HepG2 (cell line): ENCODE measurements around the gene CAPN11. TPM values are rescaled to one million over a fixed set of nuclear protein-coding genes. Genes with fewer than 3 reads are reported as not detected.
A peak's percentile ranks its signal among the peaks of the same experiment; 100 is the strongest.

Experiments
- AKNA ChIP-seq: sonication (generic); formaldehyde crosslinking; IDR thresholded peaks from 2 replicates; pipeline ENCODE4 v1.4.0; 2020; ENCODE audit warnings: missing genetic modification reagents, borderline replicate concordance
- CEBPB ChIP-seq: IDR thresholded peaks from 2 replicates; pipeline ENCODE4 v1.6.1; 2011; ENCODE audit warnings: low read depth, low read length, improper control_type of control experiment, borderline replicate concordance
- ELK4 ChIP-seq: sonication (generic); formaldehyde crosslinking; IDR thresholded peaks from 2 replicates; pipeline ENCODE4 v1.9.0; 2021; ENCODE audit warnings: missing genetic modification reagents, borderline replicate concordance
- GMEB2 ChIP-seq: IDR thresholded peaks from 2 replicates; pipeline ENCODE4 v1.6.1; 2016; ENCODE audit warnings: missing biosample characterization, missing genetic modification reagents, low read depth
- HDAC1 ChIP-seq: sonication (generic); formaldehyde crosslinking; IDR thresholded peaks from 2 replicates; pipeline ENCODE4 v1.5.1; 2020; ENCODE audit warnings: mild to moderate bottlenecking, missing genetic modification reagents
- HNRNPL ChIP-seq: fragments of 200-400 bp; formaldehyde crosslinking; IDR thresholded peaks from 2 replicates; pipeline ENCODE4 v1.6.1; 2017; ENCODE audit warnings: mild to moderate bottlenecking, low read depth, low read length
- LCORL ChIP-seq, 2 experiments: fragments of 450-650 bp in 1 of 2; sonication (generic) in 1 of 2; formaldehyde crosslinking in 1 of 2; IDR thresholded peaks; 2 replicates each; pipeline versions ENCODE4 v1.5.0 to v1.6.1; 2017 to 2020; ENCODE audit warnings: antibody characterized with exemption in 1 of 2, missing genetic modification reagents in 1 of 2
- MIER2 ChIP-seq: IDR thresholded peaks from 2 replicates; pipeline ENCODE4 v1.6.1; 2016; ENCODE audit warnings: missing biosample characterization, missing genetic modification reagents
- MTA3 ChIP-seq: sonication (generic); formaldehyde crosslinking; IDR thresholded peaks from 2 replicates; pipeline ENCODE4 v1.4.0; 2020; ENCODE audit warnings: missing genetic modification reagents
- NFKB2 ChIP-seq: sonication (generic); formaldehyde crosslinking; IDR thresholded peaks from 2 replicates; pipeline ENCODE4 v1.4.0; 2020; ENCODE audit warnings: missing genetic modification reagents, borderline replicate concordance
- NFRKB ChIP-seq: fragments of 450-650 bp; IDR thresholded peaks from 2 replicates; pipeline ENCODE4 v1.6.1; 2017
- NKX3-1 ChIP-seq: sonication (generic); formaldehyde crosslinking; IDR thresholded peaks from 2 replicates; pipeline ENCODE4 v1.5.0; 2020; ENCODE audit warnings: missing genetic modification reagents
- RXRA ChIP-seq: sonication (generic); formaldehyde crosslinking; IDR thresholded peaks from 2 replicates; pipeline ENCODE4 v1.5.1; 2020; ENCODE audit warnings: missing genetic modification reagents
- SETDB1 ChIP-seq: sonication (generic); formaldehyde crosslinking; IDR thresholded peaks from 2 replicates; pipeline ENCODE4 v1.5.1; 2020; ENCODE audit warnings: missing genetic modification reagents, mild to moderate bottlenecking, borderline replicate concordance
- SP5 ChIP-seq: IDR thresholded peaks from 2 replicates; pipeline ENCODE4 v1.6.1; 2016; ENCODE audit warnings: low read depth, borderline replicate concordance
- TBP ChIP-seq: sonication (generic); formaldehyde crosslinking; IDR thresholded peaks from 2 replicates; pipeline ENCODE4 v1.5.0; 2020; ENCODE audit warnings: missing genetic modification reagents
- ZNF10 ChIP-seq: sonication (generic); formaldehyde crosslinking; IDR thresholded peaks from 2 replicates; pipeline ENCODE4 v1.4.0; 2020; ENCODE audit warnings: mild to moderate bottlenecking, low read depth, missing genetic modification reagents, borderline replicate concordance
- ZNF224 ChIP-seq: sonication (generic); formaldehyde crosslinking; IDR thresholded peaks from 2 replicates; pipeline ENCODE4 v1.5.0; 2020; ENCODE audit warnings: mild to moderate bottlenecking, missing genetic modification reagents
- ZNF34 ChIP-seq: sonication (generic); formaldehyde crosslinking; IDR thresholded peaks from 2 replicates; pipeline ENCODE4 v1.4.0; 2020; ENCODE audit warnings: mild to moderate bottlenecking, missing genetic modification reagents, borderline replicate concordance
- ZNF564 ChIP-seq: sonication (generic); formaldehyde crosslinking; IDR thresholded peaks from 2 replicates; pipeline ENCODE4 v1.8.1; 2023; ENCODE audit warnings: mild to moderate bottlenecking, missing genetic modification reagents
- ZNF567 ChIP-seq: sonication (generic); formaldehyde crosslinking; IDR thresholded peaks from 2 replicates; pipeline ENCODE4 v1.8.1; 2023; ENCODE audit warnings: mild to moderate bottlenecking, missing genetic modification reagents, borderline replicate concordance
- ZNF709 ChIP-seq: sonication (generic); formaldehyde crosslinking; IDR thresholded peaks from 2 replicates; pipeline ENCODE4 v1.5.0; 2020; ENCODE audit warnings: mild to moderate bottlenecking, missing genetic modification reagents
- ZSCAN29 ChIP-seq: sonication (generic); formaldehyde crosslinking; conservative IDR thresholded peaks from 2 replicates; pipeline ENCODE4 v1.4.0; 2020; ENCODE audit warnings: mild to moderate bottlenecking, missing genetic modification reagents
- polyA plus RNA-seq, 8 experiments: library from polyadenylated mRNA; depleted of rRNA in 3 of 8; stranded (reverse) in 7 of 8; unstranded in 1 of 8; fragments of >200 nt; fragmentation: Illumina TruSeq in 4 of 8; extraction: Trizol in 4 of 8; gene quantifications; 2 replicates each; pipeline versions ENCODE4 v1.2.1 to v1.2.3, GENCODE V29; 2011 to 2016; ENCODE audit warnings: low read depth in 4 of 8, missing spikeins in 1 of 8, mixed read lengths in 1 of 8; ENCODE audit not compliant: insufficient read depth in 1 of 8
- total RNA-seq, 5 experiments: library from RNA; depleted of rRNA; stranded (reverse); fragments of >200 nt; fragmentation: Illumina TruSeq; extraction: Trizol; gene quantifications; 2 replicates each; pipeline ENCODE4 v1.2.3, GENCODE V29; 2016; ENCODE audit warnings: low read depth in 1 of 5

The CAPN11 gene
- total and polyA plus RNA-seq, 2 of the 13 experiments (the other 11 are each of a cell fraction or from before 2014, with no cell fraction given), result 0.07 to 0.11 TPM

GRCh38 chr6:44128020-44128917 is 30.4 kb upstream of the CAPN11 start (continued):
- no peak for TF ChIP-seq NFRKB
- no peak for TF ChIP-seq NKX3-1 (CRISPR knock-in tag)
- TF ChIP-seq MTA3 (CRISPR knock-in tag), result no peak
- no peak for TF ChIP-seq ZNF567 (CRISPR knock-in tag)
- TF ChIP-seq MIER2 (CRISPR knock-in tag), result no peak
- 0 out of 2 replicates have a peak, but pooled peaks have one; percentile 27 for TF ChIP-seq TBP
- no peak for TF ChIP-seq GMEB2 (CRISPR knock-in tag)
- TF ChIP-seq ZNF224, result peak; percentile 60; the same call in 1 of the 2 replicates
- no peak; the same call in none of the 2 replicates for TF ChIP-seq RXRA (CRISPR knock-in tag)
- no peak; the same call in 1 of the 2 replicates for TF ChIP-seq ZNF709
- no peak for TF ChIP-seq LCORL (IDR thresholded peaks at IDR 0.05)
- TF ChIP-seq LCORL (CRISPR knock-in tag; IDR thresholded peaks at IDR 0.05), result no peak
- TF ChIP-seq AKNA (CRISPR knock-in tag), result no peak
- no peak for TF ChIP-seq ZNF10 (CRISPR knock-in tag)
- TF ChIP-seq ZNF564, result 0 out of 2 replicates have a peak, but pooled peaks have one; percentile 63
- TF ChIP-seq SP5 (CRISPR knock-in tag), result no peak
- TF ChIP-seq ZNF34 (CRISPR knock-in tag), result no peak
- no peak for TF ChIP-seq SETDB1 (CRISPR knock-in tag)
- peak; percentile 78; the same call in 1 of the 2 replicates for TF ChIP-seq NFKB2 (CRISPR knock-in tag)
- no peak for TF ChIP-seq ZSCAN29 (CRISPR knock-in tag)
- peak; percentile 96 for TF ChIP-seq HNRNPL
- no peak for TF ChIP-seq ELK4 (CRISPR knock-in tag)
- peak; percentile 70; the same call in 1 of the 2 replicates for TF ChIP-seq HDAC1 (CRISPR knock-in tag)
- TF ChIP-seq CEBPB, result no peak
